K562 (cell line): ENCODE data around the gene SPAG9. TPM values are rescaled to one million over a fixed set of nuclear protein-coding genes. Genes with fewer than 3 reads are reported as not detected.

Experiments
- ATAC-seq: fragments of 200-7000 bp; cut with Tn5 transposase; 3 replicates; pipeline ENCODE4 v1.9.1; 2020; ENCODE audit warnings: moderate library complexity
- BruUV-seq: library from RNA; stranded (reverse); fragments of 400-500 nt; replicated peaks from 2 replicates; lab custom pipeline; 2021; lab: Mats Ljungman, UMichigan
- CTCF ChIA-PET: fragments of 300-600 bp; formaldehyde crosslinking; extraction: SDS; loops from one replicate; lab custom pipeline; 2021; ENCODE audit warnings: low intra/inter-chr PET ratio; lab: Yijun Ruan, JAX
- POLR2A ChIA-PET: fragments of 300-600, 350-650 bp; sonication (Branson Sonifier 250); formaldehyde crosslinking; extraction: SDS; loops from one replicate; lab custom pipeline; 2021; ENCODE audit warnings: antibody characterized with exemption, inconsistent platforms; lab: Yijun Ruan, JAX
- DNase-seq, 4 experiments: peaks; one replicate each; pipeline versions ENCODE4 v3.0.0 to v3.0.0-alpha.2; 2011 to 2018; ENCODE audit warnings: low spot score in 3 of 4, mixed read lengths in 3 of 4; ENCODE audit errors: extremely low read depth in 1 of 4
- FAIRE-seq: peaks from 2 replicates; lab custom pipeline; 2011; peaks lifted over from hg19 to GRCh38; lab: Jason Lieb, UNC
- H2AFZ ChIP-seq: 2 replicates; pipeline ENCODE4 v1.6.0; 2011; ENCODE audit warnings: low read depth, low read length, control low read depth, inconsistent platforms
- H3K27ac ChIP-seq: fragments of 200-600 bp; 3 replicates; pipeline ENCODE4 v1.8.0; 2011; ENCODE audit warnings: low read depth, mild to moderate bottlenecking, control low read depth, inconsistent platforms, low read length, moderate library complexity, mixed read lengths; ENCODE audit errors: extremely low read depth
- H3K27me3 ChIP-seq, 2 experiments: fragments of 300-600 bp in 1 of 2; 2 replicates in 1 of 2; 3 replicates in 1 of 2; pipeline versions ENCODE4 v1.6.0 to v1.8.0; 2011; ENCODE audit warnings: inconsistent platforms in 2 of 2, low read length in 2 of 2, mild to moderate bottlenecking in 1 of 2, mixed read lengths in 1 of 2, moderate library complexity in 1 of 2; ENCODE audit not compliant: control insufficient read depth in 2 of 2, insufficient read depth in 2 of 2
- H3K36me3 ChIP-seq: fragments of 300-600 bp; 3 replicates; pipeline ENCODE4 v1.8.0; 2011; ENCODE audit warnings: mild to moderate bottlenecking, low read length, inconsistent platforms; ENCODE audit not compliant: control insufficient read depth, insufficient read depth
- H3K4me1 ChIP-seq, 2 experiments: fragments of 200-600 bp in 1 of 2; replicated peaks in 1 of 2; 2 replicates in 1 of 2; 3 replicates in 1 of 2; pipeline versions ENCODE4 v1.5.1 to v1.8.0; 2011; ENCODE audit warnings: inconsistent platforms in 2 of 2, low read length in 2 of 2, mild to moderate bottlenecking in 1 of 2, mixed read lengths in 1 of 2, moderate library complexity in 1 of 2; ENCODE audit not compliant: control insufficient read depth in 2 of 2, insufficient read depth in 2 of 2
- H3K4me2 ChIP-seq: 2 replicates; pipeline ENCODE4 v1.6.1; 2011; ENCODE audit warnings: low read length, control low read depth, inconsistent platforms, mixed read lengths; ENCODE audit not compliant: insufficient read depth
- H3K4me3 ChIP-seq: fragments of 200-600 bp; sonication (generic), shearing (Covaris generic); 2 replicates; pipeline ENCODE4 v1.5.1; 2016; ENCODE audit warnings: control low read depth, inconsistent platforms
- H3K79me2 ChIP-seq: fragments of 200-600 bp; 3 replicates; pipeline ENCODE4 v1.8.0; 2011; ENCODE audit warnings: low read length, inconsistent platforms; ENCODE audit not compliant: control insufficient read depth, insufficient read depth
- H3K9ac ChIP-seq, 2 experiments: 2 replicates each; pipeline versions ENCODE4 v1.6.0 to v1.6.1; 2011; ENCODE audit warnings: low read depth in 2 of 2, low read length in 2 of 2, control low read depth in 1 of 2, inconsistent platforms in 1 of 2, mild to moderate bottlenecking in 1 of 2, mixed read lengths in 1 of 2; ENCODE audit not compliant: insufficient read depth in 1 of 2
- H3K9me1 ChIP-seq: one replicate; pipeline ENCODE4 v1.6.0; 2011; ENCODE audit warnings: inconsistent platforms, mild to moderate bottlenecking, low read length, moderate library complexity; ENCODE audit not compliant: control insufficient read depth, insufficient read depth
- H3K9me3 ChIP-seq: replicated peaks from 2 replicates; pipeline ENCODE4 v1.5.1; 2011; ENCODE audit warnings: low read depth, low read length, inconsistent platforms; ENCODE audit not compliant: control insufficient read depth, insufficient read depth
- H4K20me1 ChIP-seq: replicated peaks from 2 replicates; pipeline ENCODE4 v1.6.1; 2011; ENCODE audit warnings: low read length, inconsistent platforms, mixed read lengths; ENCODE audit not compliant: control insufficient read depth, insufficient read depth
- DMBX1 ChIP-seq: fragments of 250-450 bp; sonication (Bioruptor Pico); IDR thresholded peaks from 2 replicates; pipeline ENCODE4 v1.8.0; 2022; ENCODE audit warnings: inconsistent platforms, mild to moderate bottlenecking, moderate library complexity, borderline replicate concordance
- ETV6 ChIP-seq, 3 experiments: fragments of 150-350 bp in 1 of 3; sonication (generic) in 1 of 3; formaldehyde crosslinking in 1 of 3; IDR thresholded peaks; 2 replicates each; pipeline versions ENCODE4 v1.6.1 to v1.8.0; 2014 to 2022; ENCODE audit warnings: borderline replicate concordance in 2 of 3, low read depth in 2 of 3, antibody characterized with exemption in 1 of 3, low read length in 1 of 3, mild to moderate bottlenecking in 1 of 3, missing genetic modification reagents in 1 of 3
- POLR2AphosphoS2 ChIP-seq: IDR thresholded peaks from 2 replicates; pipeline ENCODE4 v1.6.1; 2012; ENCODE audit warnings: low read length, improper control_type of control experiment
- SETDB1 ChIP-seq: IDR thresholded peaks from one replicate; pipeline ENCODE4 v1.6.1; 2012; ENCODE audit warnings: low read length, control low read depth, inconsistent platforms
- SIRT6 ChIP-seq: IDR thresholded peaks from one replicate; pipeline ENCODE4 v1.6.1; 2012; ENCODE audit warnings: low read depth, mild to moderate bottlenecking, control low read depth, inconsistent platforms, low read length, moderate library complexity
- SRSF3 ChIP-seq: fragments of 200-400 bp; formaldehyde crosslinking; IDR thresholded peaks from 2 replicates; pipeline ENCODE4 v1.6.1; 2016; ENCODE audit warnings: mild to moderate bottlenecking, low read length, moderate library complexity; ENCODE audit not compliant: insufficient read depth
- ZNF707 ChIP-seq: fragments of 250-450 bp; sonication (Bioruptor Pico); conservative IDR thresholded peaks from 2 replicates; pipeline ENCODE4 v1.8.0; 2022; ENCODE audit warnings: inconsistent platforms, mild to moderate bottlenecking, moderate library complexity
- WGBS: fragments of 100-300 bp; shearing (Covaris generic); methylation state at CpG from one replicate; pipeline ENCODE4 v1.1.6; 2016; ENCODE audit warnings: low coverage, mixed read lengths; ENCODE audit not compliant: insufficient coverage; ENCODE audit errors: missing lambda C conversion rate; 5-methylcytosine and 5-hydroxymethylcytosine counted together
- in situ Hi-C: fragments of 300-500 bp; cut with MboI; formaldehyde crosslinking; loops from 4 replicates; pipeline ENCODE4 v1.15.0; 2018; ENCODE audit warnings: inconsistent platforms, mixed read lengths
- intact Hi-C: fragments of 100-400 bp; cut with micrococcal nuclease; formaldehyde crosslinking; loops from 2 replicates; pipeline ENCODE4 v1.14.2; 2022
- polyA plus RNA-seq, 8 experiments: library from polyadenylated mRNA; depleted of rRNA in 4 of 8; stranded (reverse) in 5 of 8; unstranded in 3 of 8; fragments of >200 nt; fragmentation: Nextera tagmentation in 2 of 8; fragmentation: Illumina TruSeq in 1 of 8; extraction: Ambion mirVana in 2 of 8; extraction: Trizol in 1 of 8; gene quantifications; 2 replicates each; pipeline versions ENCODE4 v1.2.1 to v1.2.3, GENCODE V29; 2011 to 2014; ENCODE audit warnings: inconsistent platforms in 1 of 8, missing spikeins in 1 of 8
- total RNA-seq, 7 experiments: library from RNA; depleted of rRNA in 6 of 7; stranded (reverse); fragments of >200 nt in 6 of 7; fragmentation: Illumina TruSeq in 2 of 7; extraction: Trizol in 2 of 7; gene quantifications; 2 replicates each; pipeline versions ENCODE4 v1.2.1 to v1.2.3, GENCODE V29; 2011 to 2021; ENCODE audit warnings: low replicate concordance in 1 of 7

SPAG9 gene
- total and polyA plus RNA-seq, 9 of the 15 experiments (the other 6 are each of a cell fraction or from before 2014, with no cell fraction given) = 12.2 to 99.2 (median 58.2) TPM

- no peaks in the 10 kb centered on the region for H3K9me3 ChIP-seq
- CTCF ChIA-PET = no interaction called here
- no peak for FAIRE-seq
- H3K4me2 ChIP-seq = no peak overlapping the region
- WGBS = 75% methylated on average over 2 of the region's 2 CpGs
- H3K4me3 ChIP-seq = no peak overlapping the region
- no peaks in the 10 kb centered on the region for H3K9me1 ChIP-seq
- intact Hi-C loops (no loop called here), in situ Hi-C loops (loop anchor here (5.0 to 10.0 kb wide), 2 partner anchors 177 to 415 kb away; partner anchors contain the start of gene SPATA20)
- H3K9ac ChIP-seq = no peak overlapping the region
- TF ChIP-seq SETDB1 (no peak), POLR2AphosphoS2 (0 out of 2 replicates have a peak, but pooled peaks have one; percentile 32)
- peaks cover 15% of the 10 kb centered on the region; the same call in 2 of the 3 replicates for H3K36me3 ChIP-seq
- no TSS peak for BruUV-seq
- no peak for DNase-seq
- no peak for ATAC-seq
- POLR2A ChIA-PET = interaction anchor here (1.3 kb wide), 1 partner anchor 18 kb away, joined by 3 read pairs; no protein-coding TSS in a partner anchor
- H4K20me1 ChIP-seq = no peaks in the 10 kb centered on the region
- no peaks in the 10 kb centered on the region for H3K27me3 ChIP-seq
- no peak overlapping the region for H3K27ac ChIP-seq
- no peak overlapping the region for H2AFZ ChIP-seq
- H3K4me1 ChIP-seq = peaks cover 0 to 5% of the 10 kb centered on the region in 2 experiments; a peak in 3 of 5 replicates
- H3K79me2 ChIP-seq = no peaks in the 10 kb centered on the region
Measured at GRCh38 chr17:50959341-50959740, 161.3 kb downstream of the SPAG9 start.

DNA sequence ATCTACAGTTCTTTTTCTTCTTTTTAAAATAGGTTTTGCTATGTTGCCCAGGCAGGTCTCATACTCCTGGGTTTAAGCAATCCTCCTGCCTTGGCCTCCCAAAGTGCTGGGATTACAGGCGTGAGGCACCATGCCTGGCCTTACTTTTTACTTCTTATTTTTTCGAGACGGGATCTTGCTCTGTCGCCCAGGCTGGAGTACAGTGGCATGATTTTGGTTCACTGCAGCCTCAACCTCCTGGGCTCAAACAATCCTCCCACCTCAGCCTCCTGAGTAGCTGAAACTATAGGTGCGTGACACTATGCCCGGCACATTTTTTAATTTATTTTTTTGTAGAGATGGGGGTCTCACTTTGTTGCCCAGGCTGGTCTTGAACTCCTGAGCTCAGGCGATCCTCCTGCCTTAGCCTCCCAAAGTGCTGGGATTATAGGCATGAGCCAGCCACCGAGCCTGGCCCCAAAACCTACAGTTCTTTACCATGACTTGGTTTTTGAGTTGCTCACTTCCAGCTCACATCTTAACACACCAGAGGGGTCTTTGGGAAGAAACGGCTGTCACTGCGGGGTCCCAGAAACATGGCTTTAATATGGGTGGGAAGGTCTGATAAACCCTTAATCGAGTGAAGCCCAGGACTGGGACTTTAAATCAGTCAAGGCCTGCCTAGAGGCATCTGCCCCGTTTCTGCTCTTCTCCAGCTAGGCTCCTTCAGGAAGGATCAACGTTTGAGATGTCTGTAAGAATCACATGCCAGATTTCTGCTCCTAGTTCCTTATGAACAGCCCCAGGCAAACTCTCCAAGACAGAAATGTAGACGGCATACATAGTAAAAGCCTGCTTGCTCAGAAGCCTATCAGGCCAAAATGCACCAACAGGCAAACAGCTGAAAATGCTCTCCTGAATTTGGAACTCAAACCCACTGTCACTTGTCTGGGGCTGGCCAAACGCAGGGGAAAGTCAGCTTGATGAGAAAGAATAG lies 162.8 kb downstream of the SPAG9 start:
- no peak overlapping the region for H3K4me3 ChIP-seq
- H4K20me1 ChIP-seq = no peaks in the 10 kb centered on the region
- H2AFZ ChIP-seq = no peak overlapping the region
- peaks cover 0 to 11% of the 10 kb centered on the region in 2 experiments; a peak in 3 of 5 replicates for H3K4me1 ChIP-seq
- H3K9ac ChIP-seq = no peak overlapping the region
- CTCF ChIA-PET = interaction anchor here (2.0 to 3.0 kb wide), 3 partner anchors 94 to 174 kb away, joined by 7 to 26 read pairs (median 16); no protein-coding TSS in a partner anchor
- BruUV-seq = no TSS peak
- 72% methylated on average over 15 of the region's 15 CpGs for WGBS
- intact Hi-C loops (no loop called here), in situ Hi-C loops (loop anchor here (5.0 to 10.0 kb wide), 2 partner anchors 176 to 413 kb away; partner anchors contain the start of gene SPATA20)
- POLR2A ChIA-PET = interaction anchor here (0.6 to 13.9 kb wide), 3 partner anchors 92 to 648 kb away, joined by 3 to 207 read pairs (median 3); partner anchors contain the start of gene TOB1
- H3K27ac ChIP-seq = no peak overlapping the region
- FAIRE-seq = no peak
- no peaks in the 10 kb centered on the region for H3K9me1 ChIP-seq
- H3K27me3 ChIP-seq = no peaks in the 10 kb centered on the region
- H3K79me2 ChIP-seq = no peaks in the 10 kb centered on the region
- H3K9me3 ChIP-seq = no peaks in the 10 kb centered on the region
- no peak for ATAC-seq
- peaks cover 9% of the 10 kb centered on the region; the same call in 2 of the 3 replicates for H3K36me3 ChIP-seq
- H3K4me2 ChIP-seq = no peak overlapping the region
- no peak for DNase-seq
- no peak for TF ChIP-seq SIRT6
- TF ChIP-seq DMBX1 (CRISPR knock-in tag) = no peak
- no peak for TF ChIP-seq SRSF3
- TF ChIP-seq ZNF707 = no peak
- TF ChIP-seq ETV6 (IDR thresholded peaks at IDR 0.05; ENCODE audit: borderline replicate concordance in 1 of 2, low read depth in 2 of 2, low read length in 1 of 2) = no peak
- no peak for TF ChIP-seq ETV6 (CRISPR knock-in tag; IDR thresholded peaks at IDR 0.05; ENCODE audit: borderline replicate concordance)
